GM12872 (cell line): ENCODE data around the gene TMEM176B.

Source experiments
- CTCF ChIP-seq: IDR thresholded peaks from 3 replicates; pipeline ENCODE4 v1.5.1; 2011; ENCODE audit warnings: low read depth, mild to moderate bottlenecking, low read length, moderate library complexity; ENCODE audit not compliant: insufficient read depth

TMEM176B gene

GRCh38 chr7:150803161-150803860 lies 3.1 kb upstream of the TMEM176B start:
- no peak for TF ChIP-seq CTCF

- TF ChIP-seq CTCF, result no peak
Measured at GRCh38 chr7:150801946-150802771, 2.0 kb upstream of the TMEM176B start.

GRCh38 chr7:150801242-150801945 lies 1.2 kb upstream of the TMEM176B start:
- no peak for TF ChIP-seq CTCF

GRCh38 chr7:150800581-150801241 lies 547 bp upstream of the TMEM176B start, which contains the start of gene TMEM176A:
Gene TMEM176A (plus strand): TSS chr7:150800769. CDS start chr7:150801551, 782 bp downstream.
- no peak for TF ChIP-seq CTCF

GRCh38 chr7:150799156-150799555 lies 1.0 kb downstream of the TMEM176B start:
- no peak for TF ChIP-seq CTCF

GRCh38 chr7:150797661-150798060 lies 2.5 kb downstream of the TMEM176B start:
- TF ChIP-seq CTCF, result no peak
